GM21528 (cell line): ENCODE results near the gene KIF6.

ENCODE experiments used
- ATAC-seq: cut with Tn5 transposase; IDR thresholded peaks from one replicate; pipeline ENCODE4 v1.9.1; 2021; ENCODE audit warnings: mild to moderate bottlenecking, moderate library complexity; ENCODE audit not compliant: unreplicated experiment, low FRiP score

Gene KIF6

DNA sequence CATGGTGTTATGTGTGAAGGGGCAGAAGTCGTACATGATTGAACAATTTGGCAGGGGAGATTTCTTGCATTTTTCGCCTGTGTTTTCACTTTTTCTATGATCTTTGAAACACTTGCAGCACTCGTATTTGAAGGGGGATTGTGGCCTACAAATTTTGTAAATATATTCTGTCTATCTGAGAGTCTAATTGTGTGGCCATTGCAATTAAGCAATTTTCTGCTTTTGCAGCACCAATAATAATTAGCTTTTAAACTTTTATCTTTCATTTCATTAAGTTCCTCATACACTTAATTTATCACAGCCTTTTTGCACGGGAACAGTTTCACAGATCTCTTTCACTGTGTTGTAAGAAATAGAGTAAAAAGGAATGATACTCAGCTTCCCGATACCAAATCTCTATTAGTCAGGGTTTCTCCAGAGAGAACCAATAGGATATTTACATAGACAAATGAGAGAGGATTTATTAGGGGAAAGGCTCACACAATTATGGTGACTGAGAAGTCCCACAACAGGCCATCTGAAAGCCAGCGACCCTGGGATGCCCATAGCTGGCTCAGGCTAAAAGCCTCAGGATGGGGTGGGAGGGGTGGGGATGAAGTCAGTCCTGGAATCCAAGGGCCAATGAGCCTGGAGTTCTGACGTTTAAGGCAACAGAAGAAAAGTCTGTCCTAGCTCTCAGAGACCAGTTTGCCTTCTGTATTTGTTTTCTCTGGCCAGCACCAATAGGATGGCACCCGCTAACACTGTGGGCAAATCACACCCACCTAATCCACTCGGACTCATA, 58.3 kb downstream of the KIF6 start:
- no peak for ATAC-seq

DNA sequence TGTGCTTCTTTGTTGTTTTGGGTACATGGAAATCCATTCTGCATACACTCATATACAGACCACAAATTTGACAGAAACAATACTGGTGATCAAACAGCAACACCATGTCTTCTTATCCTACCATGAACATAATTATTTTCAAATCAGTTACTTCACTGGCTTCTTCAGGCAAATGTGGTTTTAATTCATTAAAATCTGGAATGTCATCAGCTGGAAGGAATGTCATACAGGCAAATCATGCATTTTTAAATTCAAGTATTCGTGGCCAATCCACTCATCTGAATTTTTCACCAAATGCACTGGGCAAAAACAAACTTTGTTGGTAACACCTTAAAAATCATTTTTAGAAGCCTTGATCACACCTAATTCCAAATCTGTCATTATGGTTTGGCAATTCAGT, 59.3 kb downstream of the KIF6 start:
- no peak for ATAC-seq

DNA sequence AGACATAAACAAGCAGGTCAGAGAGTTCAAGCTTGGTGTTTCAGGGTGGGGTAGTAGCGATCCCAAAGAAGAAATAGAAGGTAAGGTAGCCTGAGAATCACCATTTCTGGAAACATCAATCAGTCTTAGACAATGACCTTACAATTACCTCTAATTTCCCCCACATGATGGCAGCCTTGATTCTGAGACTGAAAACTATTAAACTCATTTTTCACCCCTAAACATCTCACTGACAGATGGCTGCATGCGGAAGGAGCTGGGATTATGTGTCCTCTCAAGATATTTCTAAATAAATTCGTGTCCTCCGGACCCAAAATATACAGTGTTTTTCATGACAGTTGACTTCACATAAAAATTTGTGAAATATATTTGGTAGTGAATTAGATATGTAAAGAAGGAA, 61.0 kb downstream of the KIF6 start:
- ATAC-seq: no peak

DNA sequence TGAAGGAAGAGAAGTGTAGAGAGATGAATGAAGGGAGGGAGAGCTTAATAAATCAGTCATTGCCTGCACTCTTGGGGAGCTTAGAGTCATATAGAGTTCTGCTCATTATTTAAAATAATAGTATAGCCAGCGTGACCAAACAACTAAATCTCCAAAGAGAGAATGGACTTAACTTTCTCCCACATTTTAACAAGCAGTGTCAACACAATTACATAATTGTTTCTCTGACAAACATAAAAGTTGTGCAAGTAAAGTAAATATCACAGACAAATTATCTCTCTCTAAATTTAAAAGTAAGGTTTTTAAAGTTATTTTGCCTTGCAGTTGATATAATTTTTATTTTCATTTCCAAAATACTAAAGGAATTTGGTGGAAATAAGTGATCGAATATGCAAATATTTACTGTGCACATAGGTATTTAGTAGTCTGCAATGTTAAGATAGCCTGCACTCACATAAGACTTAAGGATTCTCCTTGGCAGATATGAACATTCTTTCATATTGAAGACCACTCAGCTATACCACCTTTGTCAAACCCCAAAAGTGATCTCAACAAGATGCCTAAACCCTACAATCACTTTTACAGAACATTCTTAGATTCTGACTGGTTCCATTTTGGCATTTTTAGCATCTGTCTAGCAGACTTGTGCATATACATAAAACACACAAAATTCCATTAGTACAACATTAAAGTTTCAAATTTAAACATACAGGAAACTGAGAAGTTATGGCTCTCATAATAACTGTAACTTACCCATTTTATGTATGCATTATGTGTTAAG, 67.7 kb downstream of the KIF6 start:
- ATAC-seq: no peak

DNA sequence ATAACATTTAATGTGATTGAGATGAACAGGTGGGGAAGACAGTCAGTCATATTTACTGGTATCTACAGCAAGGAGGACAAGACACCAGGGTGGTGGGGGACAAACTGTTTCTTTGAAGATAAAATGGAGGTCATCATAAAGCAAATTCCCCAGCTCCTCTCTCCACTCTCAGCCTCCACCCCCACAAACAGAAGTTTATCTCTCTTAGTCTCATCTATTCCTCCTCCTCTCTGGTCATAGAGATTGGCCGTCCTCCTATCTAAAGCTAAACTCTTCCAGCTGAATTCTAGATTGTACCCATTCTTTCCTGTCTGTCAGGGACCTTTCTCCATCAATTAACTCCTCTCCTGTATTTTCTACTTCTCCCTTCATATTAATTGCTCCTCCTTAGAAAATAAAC, 71.1 kb downstream of the KIF6 start:
- ATAC-seq: no peak

DNA sequence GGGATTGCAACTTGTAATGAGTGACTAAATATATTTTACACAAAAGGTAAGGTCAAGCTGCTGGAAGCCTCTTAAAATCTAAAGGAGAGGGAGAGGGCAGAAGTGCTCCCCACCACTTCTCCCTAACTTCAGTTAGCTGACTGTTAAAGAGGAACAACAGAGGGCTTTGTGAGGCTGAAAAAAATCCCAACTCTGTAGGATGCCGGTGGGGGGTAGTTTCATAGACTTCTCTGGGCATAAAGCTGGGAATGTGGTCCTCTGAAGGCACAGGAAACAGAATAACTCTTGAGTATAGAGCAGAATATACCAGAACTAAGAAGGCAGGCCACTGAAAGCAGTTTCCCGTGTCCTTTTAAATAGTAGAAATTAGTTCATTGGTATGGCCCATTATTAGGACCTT, 71.6 kb downstream of the KIF6 start:
- ATAC-seq: no peak

DNA sequence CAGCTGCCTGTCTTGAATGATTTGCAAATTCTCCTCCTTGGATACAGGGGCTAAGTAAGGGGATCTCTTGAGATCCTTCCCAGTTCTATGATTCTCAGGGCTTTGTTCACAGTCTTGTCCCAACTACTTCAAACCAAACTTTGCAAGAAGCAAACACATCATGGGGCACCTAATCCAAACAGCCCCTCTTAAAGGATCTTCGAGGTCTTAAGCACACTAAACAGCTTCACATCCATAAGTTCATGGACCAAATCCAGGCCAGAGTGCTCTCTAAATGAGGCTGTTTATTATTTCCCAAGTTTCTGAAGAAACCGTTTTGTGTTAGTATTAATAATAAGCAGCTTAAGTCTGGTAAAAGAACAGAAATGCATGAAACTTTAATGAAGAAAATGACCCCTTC, 75.2 kb downstream of the KIF6 start:
- no peak for ATAC-seq

DNA sequence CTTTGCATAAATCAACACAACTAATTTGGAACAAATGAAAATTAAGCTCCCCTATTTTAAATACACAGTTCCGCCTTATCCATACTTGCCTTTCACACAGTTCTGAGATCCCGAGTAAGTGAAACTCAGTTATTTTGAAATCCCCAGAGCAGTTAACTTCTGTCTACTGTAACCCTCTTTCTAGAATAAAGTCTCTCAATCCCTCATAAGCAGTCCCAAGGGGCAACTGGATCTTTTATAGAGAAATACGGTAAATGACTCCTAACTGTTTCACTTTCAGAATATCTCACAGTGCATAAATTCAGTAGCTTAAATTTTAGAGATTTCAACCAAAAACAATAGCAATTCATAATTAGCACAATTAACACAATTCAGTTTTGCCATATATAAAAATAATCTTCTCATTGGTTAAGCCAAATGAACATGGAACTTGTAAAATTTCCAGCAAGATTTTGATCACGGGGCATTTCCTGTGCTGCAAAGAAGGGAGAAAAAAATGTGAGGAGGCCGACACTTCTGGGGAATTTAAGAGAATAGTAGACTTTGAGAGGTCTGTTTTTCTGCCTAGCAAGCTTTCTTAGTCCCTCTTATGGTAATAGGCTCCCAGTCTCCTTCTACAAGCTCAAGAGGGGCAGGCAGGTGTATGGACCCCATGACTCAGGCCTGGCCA, 78.3 kb downstream of the KIF6 start:
- no peak for ATAC-seq

DNA sequence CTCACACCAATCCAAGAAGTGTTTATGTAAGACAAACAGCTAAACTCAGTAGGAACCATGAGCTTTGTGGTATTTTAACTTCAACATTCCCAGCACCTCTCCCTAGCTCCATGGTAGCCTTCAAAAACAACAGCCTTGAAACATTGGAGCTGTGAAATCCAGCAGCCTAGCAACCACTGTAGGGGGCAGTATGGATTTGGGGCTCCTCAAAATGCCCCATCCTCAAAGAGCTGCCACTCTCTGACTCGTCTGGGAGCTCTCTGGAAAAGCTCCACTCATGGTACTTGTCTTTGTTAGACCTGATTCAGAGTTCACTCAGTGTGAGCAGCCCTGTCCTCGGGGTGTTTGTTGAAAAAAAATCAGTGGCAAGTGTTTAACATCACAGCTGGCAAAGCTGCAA, 82.9 kb downstream of the KIF6 start:
- no peak for ATAC-seq

DNA sequence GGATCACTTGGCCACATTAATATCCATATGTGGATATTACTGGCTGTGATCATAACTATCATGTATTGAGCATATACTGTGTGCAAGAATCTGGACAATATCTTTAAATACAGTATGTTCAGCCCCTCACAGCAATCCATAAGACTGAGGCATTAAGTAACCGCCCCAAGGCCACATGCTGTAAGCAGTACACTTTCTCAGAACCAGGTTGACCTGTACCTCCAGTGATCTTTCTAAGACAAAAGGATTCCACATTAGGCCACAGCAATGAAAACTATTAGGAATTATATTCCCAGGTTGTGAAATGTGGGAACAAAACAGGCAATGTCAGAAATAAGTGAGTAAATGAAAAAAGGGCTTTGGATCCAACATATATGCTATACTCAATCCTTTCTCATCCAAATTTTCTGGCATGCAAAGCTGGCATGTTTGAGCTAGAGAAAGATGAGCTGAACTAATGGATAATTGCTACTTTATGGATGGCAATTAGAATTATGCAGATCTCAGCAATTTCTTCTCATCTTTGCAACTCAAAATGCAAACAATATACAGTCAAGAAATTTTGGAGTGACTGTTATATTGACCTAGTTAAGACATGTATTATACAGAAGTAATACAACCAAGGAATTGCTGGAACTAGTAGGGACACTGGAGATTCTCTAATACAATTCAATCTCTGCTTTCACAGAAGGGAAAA, 86.9 kb downstream of the KIF6 start:
- ATAC-seq: no peak

DNA sequence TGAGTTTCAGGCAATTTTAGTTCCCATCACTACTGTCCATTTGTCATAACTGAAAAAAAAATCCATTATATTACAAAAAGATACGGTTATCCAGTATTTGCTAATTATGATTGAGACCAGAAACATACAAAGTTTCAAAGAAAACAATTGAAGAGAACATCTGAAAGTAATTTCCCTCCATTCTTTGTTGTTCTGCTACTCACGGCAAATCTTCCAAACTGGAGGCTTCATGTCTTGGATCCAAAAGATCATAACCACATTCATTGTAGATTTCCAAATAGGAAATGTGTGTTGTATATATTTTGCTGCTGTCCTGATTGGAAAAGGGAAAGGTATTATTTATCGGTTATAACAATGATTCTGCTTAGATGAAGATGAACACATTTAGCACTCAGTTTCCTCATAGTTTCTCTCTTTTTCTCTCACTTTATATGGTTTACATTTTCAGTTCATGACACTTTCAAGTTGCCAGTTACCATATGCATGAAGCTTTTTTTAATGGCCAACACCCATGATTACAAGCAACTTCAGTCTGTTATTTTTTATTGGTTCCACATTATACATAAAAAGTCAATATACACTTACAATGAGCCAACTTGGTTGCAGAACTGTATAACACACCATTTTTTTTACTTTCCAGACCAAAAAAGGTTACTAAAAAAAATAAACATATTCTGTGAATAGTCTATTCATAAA, 90.4 kb downstream of the KIF6 start:
- ATAC-seq: no peak

DNA sequence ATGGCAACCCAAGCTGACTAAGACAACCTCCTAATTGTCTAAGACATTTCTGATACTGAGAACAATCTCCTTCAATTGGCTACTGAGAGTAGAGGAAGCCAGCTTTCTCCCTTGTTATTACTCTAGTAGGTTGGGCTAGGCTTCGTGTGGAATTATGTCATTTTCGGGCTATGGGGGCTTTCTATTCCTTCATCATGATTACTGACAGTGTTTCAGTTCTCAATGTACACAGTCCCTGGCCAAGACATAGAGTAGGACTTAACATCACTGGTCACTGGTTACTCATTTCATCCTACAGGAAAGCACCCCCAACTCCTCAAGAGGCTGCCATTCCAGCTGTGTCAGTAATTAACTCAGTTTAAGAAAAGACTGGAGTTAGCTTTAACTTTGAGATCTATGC, 100.0 kb downstream of the KIF6 start:
- no peak for ATAC-seq

DNA sequence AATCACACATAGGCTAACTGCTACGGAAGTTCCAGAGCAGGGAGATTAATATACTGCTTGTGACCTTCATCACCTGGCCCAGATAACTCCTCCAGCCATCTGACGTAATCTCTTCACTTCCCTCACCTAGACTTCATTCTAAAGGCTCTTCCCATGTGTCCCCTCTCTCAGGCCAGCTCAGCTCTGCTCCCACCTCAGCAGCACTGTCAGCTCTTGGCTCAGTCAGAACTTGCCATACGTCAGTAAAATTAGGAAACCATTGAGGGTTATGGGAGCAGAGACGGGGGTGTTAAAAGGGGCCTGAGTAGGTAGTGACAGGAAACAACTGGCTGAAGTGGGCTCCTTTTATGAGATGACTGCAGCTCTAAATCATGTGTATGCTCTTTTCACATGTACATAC, 101.5 kb downstream of the KIF6 start:
- no peak for ATAC-seq

DNA sequence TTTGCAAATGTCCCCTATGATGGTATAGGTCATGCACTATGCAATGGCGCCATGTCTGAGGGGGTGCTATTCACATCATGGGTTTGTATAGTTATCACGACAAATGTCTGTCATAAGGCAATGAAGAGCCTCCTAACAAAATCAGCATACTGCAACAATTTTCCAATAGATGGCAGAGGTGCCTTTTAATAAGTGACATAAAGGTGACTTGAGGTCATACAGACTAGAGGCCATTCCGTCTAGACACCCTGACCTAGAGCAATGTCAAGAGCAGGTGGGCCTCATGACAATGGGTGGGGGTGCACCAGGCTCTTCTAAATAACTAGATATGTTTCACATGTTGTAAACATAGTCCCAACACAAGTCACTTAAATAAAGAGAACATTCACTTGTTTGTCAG, 107.7 kb downstream of the KIF6 start:
- ATAC-seq: no peak

DNA sequence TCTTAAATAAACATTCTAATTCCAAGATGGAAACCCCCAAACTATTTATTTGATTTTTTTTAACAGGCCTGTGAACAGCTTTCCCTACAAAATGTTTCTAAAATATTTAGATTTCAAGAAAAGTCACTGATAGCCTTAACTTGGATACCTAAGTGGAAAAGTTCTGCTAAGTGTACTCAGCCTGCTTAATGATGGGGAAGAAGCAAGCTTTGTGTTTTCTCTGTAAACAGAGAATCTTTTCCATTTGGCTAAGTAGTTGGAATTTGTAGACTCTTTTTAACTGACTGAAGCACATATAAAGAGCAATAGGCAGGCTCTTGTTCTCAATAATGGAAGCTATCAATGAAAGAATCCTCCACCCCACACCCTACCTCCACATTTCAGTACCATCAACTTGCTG, 108.2 kb downstream of the KIF6 start:
- ATAC-seq: no peak

DNA sequence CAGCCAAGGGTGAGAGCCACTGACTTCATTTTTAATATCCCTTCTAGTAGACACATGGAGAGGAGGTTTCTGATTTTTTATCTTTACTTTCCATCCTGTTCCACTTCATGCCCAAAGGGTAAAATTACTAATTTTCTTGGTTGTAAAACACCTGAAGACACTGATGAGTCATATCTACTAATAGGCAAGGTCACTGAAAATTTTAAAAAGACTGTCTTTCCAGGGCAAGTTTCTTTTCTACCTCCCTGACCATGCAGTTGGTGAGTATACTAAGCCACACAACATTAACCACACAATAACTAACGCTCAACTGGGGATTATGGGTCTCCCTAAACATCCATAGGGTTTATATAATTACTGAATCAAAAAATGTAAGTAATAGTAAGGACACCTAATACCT, 109.6 kb downstream of the KIF6 start:
- no peak for ATAC-seq

DNA sequence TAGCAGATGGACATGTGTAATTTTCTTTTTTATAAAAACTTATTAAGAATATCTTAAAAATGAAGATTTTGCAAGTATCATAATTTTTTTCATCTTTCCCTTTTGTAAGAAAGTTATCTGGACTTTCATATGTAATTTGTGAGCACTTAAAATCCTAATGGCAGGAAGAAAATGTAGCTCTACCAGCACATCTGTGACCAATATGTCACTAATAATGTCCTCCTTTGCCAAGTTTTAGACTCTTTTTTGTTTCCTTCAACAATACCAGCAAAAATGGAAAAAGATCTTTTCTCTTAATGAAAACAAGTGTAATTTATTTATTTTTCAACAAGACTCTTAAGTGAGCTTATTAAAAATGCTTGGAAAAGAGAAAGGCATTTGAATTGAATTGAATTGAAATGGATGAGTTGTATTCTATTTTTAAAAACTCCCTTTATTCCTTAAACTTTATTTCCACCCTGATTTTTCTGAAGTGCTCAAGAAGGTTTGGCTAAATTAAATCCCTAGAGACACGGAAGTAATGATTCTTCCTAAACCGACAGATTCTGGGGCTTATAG, 110.7 kb downstream of the KIF6 start:
- ATAC-seq: no peak

DNA sequence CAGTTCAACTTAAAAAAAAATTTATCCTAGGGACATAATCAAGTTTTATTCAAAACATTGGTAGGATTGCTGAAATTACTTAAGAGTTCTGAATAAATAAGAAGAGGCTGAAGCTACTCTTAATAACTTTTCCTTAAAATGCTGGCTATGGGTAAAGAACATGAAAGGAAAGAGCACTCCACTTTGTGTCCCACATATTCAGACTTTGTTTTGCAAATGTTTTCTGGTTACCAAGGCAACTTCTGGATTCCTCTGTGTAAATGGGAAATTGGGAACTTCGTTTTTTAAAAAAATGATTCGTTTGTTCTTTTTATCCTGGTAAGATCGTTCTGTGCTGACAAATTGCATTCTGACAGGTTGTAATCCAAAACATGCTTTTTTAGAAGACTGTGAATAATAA, 115.0 kb downstream of the KIF6 start:
- no peak for ATAC-seq

DNA sequence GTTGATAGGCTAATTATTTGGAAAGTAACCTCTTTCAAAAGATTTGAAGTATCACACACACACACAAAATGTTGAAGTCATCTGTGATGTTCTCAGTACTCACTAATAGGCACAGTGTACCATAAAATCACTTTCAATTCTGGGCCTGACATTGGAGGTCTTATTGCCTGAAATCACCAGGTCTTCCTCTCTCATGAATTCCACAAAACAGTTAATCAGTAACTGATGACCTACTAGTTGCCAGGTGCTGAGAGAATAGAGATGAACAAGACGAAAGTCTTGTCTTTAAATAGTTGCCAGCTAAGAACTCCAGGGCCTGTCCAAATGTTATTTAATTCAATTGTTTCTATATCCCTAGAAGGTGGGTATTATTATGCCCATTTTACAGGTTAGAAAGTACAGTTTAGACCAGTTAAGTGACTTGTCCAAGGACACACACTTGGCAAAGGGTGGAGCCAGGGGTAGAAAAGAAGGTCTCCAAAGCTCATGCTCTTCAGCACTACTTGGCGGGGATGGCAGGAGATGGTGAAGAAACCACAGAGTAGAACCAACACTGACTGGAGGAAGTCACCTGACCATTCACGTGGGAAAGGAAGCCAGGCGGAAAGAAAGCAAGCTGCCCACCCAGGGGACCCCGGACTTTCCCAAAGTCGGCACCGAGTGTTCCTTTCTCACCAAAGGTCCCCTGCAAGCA, 116.4 kb downstream of the KIF6 start:
- ATAC-seq: no peak
